GM12801 (cell line): ENCODE data around the gene ADGRV1.

Experiments
- TF ChIP-seq, protein P1 (sequence below): IDR thresholded peaks from one replicate; pipeline ENCODE4 v1.5.1; 2011; ENCODE audit warnings: control low read depth; ENCODE audit not compliant: insufficient read length; ENCODE audit errors: extremely low read depth

ADGRV1 gene

GRCh38 chr5:90855296-90856010, 296.9 kb downstream of the ADGRV1 start:
- TF ChIP-seq, protein P1, sequence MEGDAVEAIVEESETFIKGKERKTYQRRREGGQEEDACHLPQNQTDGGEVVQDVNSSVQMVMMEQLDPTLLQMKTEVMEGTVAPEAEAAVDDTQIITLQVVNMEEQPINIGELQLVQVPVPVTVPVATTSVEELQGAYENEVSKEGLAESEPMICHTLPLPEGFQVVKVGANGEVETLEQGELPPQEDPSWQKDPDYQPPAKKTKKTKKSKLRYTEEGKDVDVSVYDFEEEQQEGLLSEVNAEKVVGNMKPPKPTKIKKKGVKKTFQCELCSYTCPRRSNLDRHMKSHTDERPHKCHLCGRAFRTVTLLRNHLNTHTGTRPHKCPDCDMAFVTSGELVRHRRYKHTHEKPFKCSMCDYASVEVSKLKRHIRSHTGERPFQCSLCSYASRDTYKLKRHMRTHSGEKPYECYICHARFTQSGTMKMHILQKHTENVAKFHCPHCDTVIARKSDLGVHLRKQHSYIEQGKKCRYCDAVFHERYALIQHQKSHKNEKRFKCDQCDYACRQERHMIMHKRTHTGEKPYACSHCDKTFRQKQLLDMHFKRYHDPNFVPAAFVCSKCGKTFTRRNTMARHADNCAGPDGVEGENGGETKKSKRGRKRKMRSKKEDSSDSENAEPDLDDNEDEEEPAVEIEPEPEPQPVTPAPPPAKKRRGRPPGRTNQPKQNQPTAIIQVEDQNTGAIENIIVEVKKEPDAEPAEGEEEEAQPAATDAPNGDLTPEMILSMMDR = no peak

- TF ChIP-seq, protein P1 = no peak
These were observed 303.4 kb downstream of the ADGRV1 start for GRCh38 chr5:90861843-90862586.

- TF ChIP-seq, protein P1 = no peak
These were observed 306.6 kb downstream of the ADGRV1 start for GRCh38 chr5:90865180-90865579.

DNA sequence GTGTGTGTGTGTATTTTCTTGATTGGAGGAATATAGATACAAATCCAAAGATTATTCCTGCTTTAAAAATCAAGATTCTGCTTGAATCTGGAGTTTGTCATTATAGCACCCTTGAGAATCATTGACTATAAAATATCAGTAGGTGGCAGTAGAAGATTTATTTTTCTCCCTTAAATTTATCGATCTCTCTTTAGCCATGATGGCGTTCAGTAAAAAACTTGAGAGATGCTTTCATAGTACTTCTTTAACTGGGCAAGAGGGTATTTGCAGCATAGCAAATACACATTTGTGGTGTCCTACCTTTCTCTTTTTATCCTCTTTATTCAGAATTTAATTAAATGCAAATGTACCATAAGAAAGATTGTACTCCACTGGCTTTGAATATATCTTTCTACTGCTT, 307.7 kb downstream of the ADGRV1 start:
- TF ChIP-seq, protein P1 = no peak

- TF ChIP-seq, protein P1 = no peak
These were observed 308.5 kb downstream of the ADGRV1 start for GRCh38 chr5:90866915-90867731.

DNA sequence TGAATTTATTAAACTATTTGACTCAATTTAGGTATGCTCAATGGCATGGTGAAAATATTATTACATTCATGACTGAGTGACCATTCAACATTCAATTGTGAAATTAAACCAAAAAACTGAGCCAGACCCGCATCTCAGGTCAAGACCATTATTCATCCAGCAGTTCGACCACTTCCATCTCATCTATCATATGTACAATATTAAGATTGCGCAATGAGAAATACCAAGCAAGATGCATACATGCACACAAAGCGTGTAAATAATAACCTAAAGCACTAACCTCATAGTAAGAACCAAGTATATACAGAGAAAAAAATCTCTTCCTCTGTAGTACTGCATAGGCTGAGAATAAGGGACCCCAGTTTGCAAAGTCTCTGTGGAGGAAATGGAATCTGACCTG, 310.2 kb downstream of the ADGRV1 start:
- TF ChIP-seq, protein P1 = no peak

- TF ChIP-seq, protein P1 = no peak
These were observed 312.9 kb downstream of the ADGRV1 start for GRCh38 chr5:90871391-90871991.
